ENCODE measurements around the gene UTP14C. TPM values are rescaled to one million over a fixed set of nuclear protein-coding genes. Genes with fewer than 3 reads are reported as not detected.

UTP14C gene
- 5.8 and 8.1 TPM in 2 replicates for total RNA-seq

DNA sequence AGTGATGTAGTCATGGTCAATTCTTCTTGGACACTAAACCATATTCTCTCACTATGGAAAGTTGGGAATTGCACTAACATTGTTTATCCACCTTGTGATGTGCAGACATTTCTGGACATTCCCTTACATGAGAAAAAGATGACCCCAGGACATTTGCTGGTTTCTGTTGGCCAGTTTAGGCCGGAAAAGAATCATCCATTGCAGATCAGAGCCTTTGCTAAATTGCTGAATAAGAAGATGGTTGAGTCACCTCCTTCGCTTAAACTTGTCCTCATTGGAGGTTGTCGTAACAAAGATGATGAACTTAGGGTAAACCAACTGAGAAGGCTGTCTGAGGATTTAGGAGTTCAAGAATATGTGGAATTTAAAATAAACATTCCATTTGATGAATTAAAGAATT lies at the start of gene UTP14C:
Gene UTP14C, plus strand, starts transcription at position 211 of the 400 bp plus-strand sequence. CDS start 4,114 bp downstream, outside the sequence.

GRCh38 chr13:52010890-52011631 lies 13.4 kb upstream of the UTP14C start, which contains the start of gene ATP7B:
Gene ATP7B (minus strand): TSS chr13:52011450. CDS start chr13:52011337, 113 bp downstream.

DNA sequence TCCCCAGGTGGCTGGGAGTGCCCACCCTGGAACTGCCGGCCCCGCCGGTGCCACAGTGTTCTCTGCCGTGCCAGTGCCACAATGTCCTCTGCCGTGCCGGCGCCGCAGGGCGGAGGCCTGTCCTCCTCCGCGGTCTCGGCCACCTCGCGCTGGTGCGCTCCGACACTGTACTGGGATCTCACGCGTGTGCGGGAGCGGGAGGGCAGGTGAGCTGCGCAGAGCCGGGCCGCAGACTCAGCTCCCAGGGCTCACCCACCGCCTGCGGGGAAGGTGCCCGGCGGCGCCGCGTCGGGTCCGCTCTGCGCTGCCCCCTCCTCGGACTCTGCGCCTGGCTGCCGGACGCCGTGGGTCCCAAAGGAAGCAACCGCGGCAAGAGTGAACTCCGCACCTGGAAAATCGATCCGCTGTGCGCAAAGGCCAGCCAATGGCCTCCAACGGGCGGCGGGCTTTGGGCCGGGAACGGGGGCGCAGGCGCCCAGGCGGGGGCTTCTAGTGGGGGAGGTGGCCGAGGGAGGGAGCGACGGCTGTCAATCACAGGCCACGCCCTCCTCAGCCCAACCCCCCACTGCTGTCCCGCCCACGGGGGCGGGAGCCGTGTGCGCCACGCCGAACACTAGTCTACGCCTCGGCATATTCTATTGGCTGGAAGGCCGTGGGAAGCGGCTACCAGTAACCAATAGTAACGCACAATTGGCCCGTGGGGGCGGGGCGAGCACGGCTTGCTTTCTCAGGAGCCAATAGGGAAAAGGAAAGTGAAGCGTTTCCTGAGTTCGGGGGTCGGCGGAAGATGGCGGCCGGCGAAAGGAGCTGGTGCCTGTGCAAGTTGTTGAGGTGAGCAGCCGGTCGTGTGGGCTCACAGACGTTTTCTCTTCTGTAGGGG lies 12.6 kb upstream of the UTP14C start, which contains the start of gene ALG11:
Gene ALG11, plus strand, starts transcription at position 767 of the 880 bp plus-strand sequence. Its CDS starts 21 bp downstream, at position 788.

Other genes starting within 250 kb of the UTP14C start
- 3.9 and 4.2 TPM in 2 replicates for gene DHRS12, start 220.5 kb upstream of the UTP14C start, total RNA-seq
- gene TMEM272, start 179.5 kb upstream of the UTP14C start, total RNA-seq, result not detected in 2 replicates
- not detected in 2 replicates for gene CCDC70, start 162.7 kb upstream of the UTP14C start, total RNA-seq
- gene ATP7B, start 13.2 kb upstream of the UTP14C start, total RNA-seq, result 1.8 TPM in 2 replicates
- 8.9 and 16.5 TPM in 2 replicates for gene ALG11, start 12.3 kb upstream of the UTP14C start, total RNA-seq
- 0.34 TPM in 1 of 2 replicates, not detected in the other for gene NEK5, start 104.4 kb downstream of the UTP14C start, total RNA-seq
- 10.4 and 11.1 TPM in 2 replicates for gene NEK3, start 134.9 kb downstream of the UTP14C start, total RNA-seq